ENCODE results near the gene CACNB4.

The CACNB4 gene

DNA sequence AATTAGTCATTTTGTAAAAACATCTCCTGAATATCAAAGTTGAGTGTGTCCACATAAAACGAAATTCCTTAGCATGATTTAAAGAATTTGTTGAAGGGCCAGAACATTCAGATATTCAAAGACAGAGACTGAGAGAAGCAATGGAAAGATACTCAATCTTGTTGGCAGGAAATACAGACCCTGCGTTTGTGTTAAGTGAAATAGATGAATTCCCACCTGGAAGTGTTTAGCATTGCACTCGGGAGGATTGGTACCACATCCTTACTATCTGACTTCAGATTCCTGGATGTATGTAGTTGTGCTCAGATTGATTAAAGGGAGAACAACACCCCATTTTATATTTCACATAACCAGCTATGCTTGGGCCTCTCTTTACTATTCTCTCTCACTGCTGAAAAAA is 260.9 kb downstream of the CACNB4 start:
- Histone ChIP-seq H3K4me1 (peaks cover under 1% of the 10 kb centered on the region; the same call in 1 of the 2 replicates), H3K27me3 (no peaks in the 10 kb centered on the region), H3K9me3 (no peaks in the 10 kb centered on the region)

DNA sequence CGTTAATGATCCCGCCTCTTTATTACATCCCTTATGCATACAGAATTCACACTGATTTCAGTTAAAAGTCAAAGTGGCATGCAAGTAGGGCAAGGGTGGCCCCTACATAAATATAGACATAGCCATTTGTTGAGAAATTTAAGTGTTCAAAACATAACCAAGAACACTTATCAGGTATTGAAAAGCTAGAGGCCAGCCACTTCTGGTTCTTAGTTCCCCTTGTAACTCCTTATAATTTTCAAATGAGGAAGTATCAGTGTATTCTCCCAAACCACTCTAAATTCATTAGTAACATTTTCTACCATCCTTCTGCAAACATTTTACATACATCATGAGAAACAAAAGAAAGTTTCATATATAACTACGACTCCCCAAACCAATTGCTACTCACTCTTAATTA is 264.9 kb downstream of the CACNB4 start:
- H3K4me2 ChIP-seq = no peak overlapping the region
- H3K9ac ChIP-seq = no peak overlapping the region
- H3K4me1 ChIP-seq = peaks cover 2% of the 10 kb centered on the region
- no peak for TF ChIP-seq Cebpa-rat (IDR thresholded peaks at IDR 0.05)
- no peak overlapping the region for H3K27ac ChIP-seq
- no peaks in the 10 kb centered on the region for H3K9me3 ChIP-seq
- H3K27me3 ChIP-seq = no peaks in the 10 kb centered on the region
- no peaks in the 10 kb centered on the region for H4K20me1 ChIP-seq
- H3K4me3 ChIP-seq = no peak overlapping the region
- H3K36me3 ChIP-seq = no peaks in the 10 kb centered on the region

More for the DNA sequence above, 260.9 kb downstream of the CACNB4 start:
- Histone ChIP-seq H3K4me2 (no peak overlapping the region), H3K27ac (no peak overlapping the region), H4K20me1 (no peaks in the 10 kb centered on the region), H3K4me3 (no peak overlapping the region), H3K9ac (no peak overlapping the region), H3K36me3 (no peaks in the 10 kb centered on the region)
- no peak for TF ChIP-seq Cebpa-rat (IDR thresholded peaks at IDR 0.05)

DNA sequence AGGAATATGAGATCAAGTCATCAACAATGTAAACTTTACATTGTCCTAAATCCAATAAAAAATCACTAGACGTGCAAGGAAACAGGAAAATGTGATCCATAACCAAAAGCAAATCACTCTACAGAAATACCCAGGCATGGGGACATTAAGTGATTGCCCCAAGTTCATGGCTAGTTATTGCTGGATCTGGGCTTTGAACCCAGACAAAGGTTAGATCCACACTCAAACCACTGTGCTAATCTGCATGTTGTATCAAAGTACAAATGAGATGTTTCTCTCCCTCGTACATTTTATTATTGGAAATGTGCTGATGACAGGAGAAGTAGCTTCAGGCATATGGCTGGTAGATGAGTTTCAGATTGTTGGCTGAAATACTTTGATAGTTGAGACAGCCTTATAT is 267.9 kb downstream of the CACNB4 start:
- Histone ChIP-seq H3K9ac (no peak overlapping the region), H3K4me3 (no peak overlapping the region), H3K4me1 (peaks cover 19% of the 10 kb centered on the region), H3K27ac (no peak overlapping the region), H3K36me3 (no peaks in the 10 kb centered on the region), H3K27me3 (no peaks in the 10 kb centered on the region), H3K9me3 (no peaks in the 10 kb centered on the region), H3K4me2 (no peak overlapping the region), H4K20me1 (peaks cover 17% of the 10 kb centered on the region)
- no peak for TF ChIP-seq Cebpa-rat (IDR thresholded peaks at IDR 0.05)

DNA sequence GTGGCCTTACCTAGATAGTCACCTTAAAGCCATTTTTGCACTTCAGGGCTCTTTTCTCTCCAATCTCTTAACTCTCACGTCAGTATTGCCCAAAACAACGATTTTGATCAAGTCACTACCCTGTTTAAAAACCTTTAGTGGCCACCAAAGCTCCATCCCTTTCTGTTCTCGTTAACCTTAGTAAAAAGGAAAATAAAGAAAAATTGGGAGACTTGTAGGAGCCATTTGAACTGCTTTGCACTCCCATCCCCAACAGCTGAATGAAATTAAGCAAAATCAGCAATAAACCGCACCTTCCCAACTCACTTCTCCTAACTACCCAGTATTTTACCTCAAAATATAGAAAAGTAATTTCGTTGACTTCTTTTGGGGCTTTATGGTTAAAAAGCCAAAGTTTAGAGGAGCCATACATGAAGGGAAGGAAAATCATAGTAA is 269.9 kb downstream of the CACNB4 start:
- Histone ChIP-seq H3K4me1 (peaks cover 31% of the 10 kb centered on the region), H3K4me2 (peak overlapping the region; percentile 75), H3K36me3 (peaks cover 10% of the 10 kb centered on the region; the same call in 1 of the 2 replicates), H4K20me1 (peaks cover 38% of the 10 kb centered on the region), H3K4me3 (peak overlapping the region; percentile 78), H3K27me3 (no peaks in the 10 kb centered on the region), H3K9me3 (no peaks in the 10 kb centered on the region), H3K9ac (peak overlapping the region; percentile 64; the same call in 1 of the 2 replicates), H3K27ac (peak overlapping the region; percentile 96)
- TF ChIP-seq Cebpa-rat (IDR thresholded peaks at IDR 0.05) = no peak

DNA sequence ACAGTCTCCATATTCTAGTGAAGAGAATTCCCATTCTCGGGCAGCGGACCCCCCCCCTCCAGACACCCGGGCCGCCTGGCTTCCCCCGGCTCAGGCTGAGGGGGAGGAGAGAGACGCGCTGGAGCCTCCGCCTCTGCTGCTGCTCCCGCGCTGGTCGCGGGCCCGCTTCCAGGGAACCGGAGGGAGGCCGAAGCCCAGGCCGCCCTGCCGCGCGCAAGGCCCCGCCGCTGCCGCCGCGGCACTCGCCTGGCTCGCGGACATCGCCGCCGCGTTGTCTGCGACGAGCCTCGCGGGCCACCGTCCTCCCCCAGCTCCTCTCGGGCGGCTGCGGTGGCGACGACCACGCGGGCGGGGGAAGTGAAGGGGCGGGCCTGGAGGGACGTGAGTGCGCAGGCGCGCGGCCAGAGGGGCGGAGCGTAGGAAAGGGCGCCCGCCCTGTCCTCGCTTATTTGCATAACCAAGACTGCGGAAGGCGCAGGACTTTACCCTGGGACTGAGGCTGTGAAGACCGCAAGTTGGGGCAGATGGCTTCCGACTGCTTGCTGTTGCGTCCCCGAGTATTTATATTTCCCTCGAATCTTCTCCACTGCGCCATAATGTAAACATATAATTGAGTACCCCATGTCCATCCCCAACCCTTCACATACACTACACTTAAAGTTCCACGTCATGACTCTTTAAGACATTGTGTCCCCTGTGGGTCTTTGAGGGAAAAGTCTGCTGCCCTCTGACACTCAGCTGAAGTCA is 270.5 kb downstream of the CACNB4 start, which contains the start of gene ARL5A:
TSS of gene ARL5A (minus strand) at position 279 of the 747 bp plus-strand sequence. CDS start at position 34, 245 bp downstream.
- no peaks in the 10 kb centered on the region for H3K27me3 ChIP-seq

DNA sequence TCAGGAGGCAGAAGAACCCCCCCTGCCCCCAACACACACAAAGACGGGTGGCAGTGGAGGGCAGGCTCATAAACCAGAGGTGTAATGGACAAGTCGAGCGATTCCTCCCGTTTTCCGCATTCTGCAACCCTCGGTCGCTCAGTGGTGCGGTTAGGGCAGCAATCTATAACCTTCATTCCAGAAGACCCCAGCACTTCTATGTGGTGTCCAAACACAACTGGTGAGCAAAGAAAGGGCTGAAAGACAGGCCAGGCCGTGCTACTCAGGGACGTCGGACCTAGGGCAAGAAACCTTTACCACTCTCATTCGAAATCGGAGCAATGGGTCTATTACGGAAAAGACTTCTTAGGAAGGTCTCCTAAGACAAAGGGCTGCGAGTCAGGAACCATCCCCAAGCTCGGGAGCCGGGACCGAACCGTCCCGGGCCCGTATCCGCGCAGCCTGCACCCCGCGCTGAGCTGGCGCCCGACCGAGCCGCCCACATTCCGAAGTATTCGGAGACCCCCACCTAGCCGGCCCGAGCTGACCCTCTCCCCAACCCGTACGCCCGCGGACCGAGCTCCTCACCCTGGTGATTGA is 271.2 kb downstream of the CACNB4 start:
- Histone ChIP-seq H4K20me1 (peaks cover 50% of the 10 kb centered on the region), H3K4me2 (peak overlapping the region; percentile 72), H3K4me1 (peaks cover 31% of the 10 kb centered on the region), H3K4me3 (peak overlapping the region; percentile 78), H3K27me3 (no peaks in the 10 kb centered on the region), H3K9me3 (no peaks in the 10 kb centered on the region), H3K27ac (peak overlapping the region; percentile 96), H3K36me3 (peaks cover 18% of the 10 kb centered on the region), H3K9ac (peak overlapping the region; percentile 96)
- no peak for TF ChIP-seq Cebpa-rat (IDR thresholded peaks at IDR 0.05)

More for the DNA sequence above, 270.5 kb downstream of the CACNB4 start, which contains the start of gene ARL5A:
- peak within 1 kb of the TSS; percentile 75 for H3K4me2 ChIP-seq
- peak within 1 kb of the TSS; percentile 96 for H3K9ac ChIP-seq
- peaks cover 43% of the 10 kb centered on the region for H4K20me1 ChIP-seq
- H3K27ac ChIP-seq = peak within 1 kb of the TSS; percentile 96
- peak within 1 kb of the TSS; percentile 78 for H3K4me3 ChIP-seq
- peaks cover 16% of the 10 kb centered on the region for H3K36me3 ChIP-seq
- no peak for TF ChIP-seq Cebpa-rat (IDR thresholded peaks at IDR 0.05)
- H3K9me3 ChIP-seq = no peaks in the 10 kb centered on the region
- H3K4me1 ChIP-seq = peaks cover 31% of the 10 kb centered on the region

DNA sequence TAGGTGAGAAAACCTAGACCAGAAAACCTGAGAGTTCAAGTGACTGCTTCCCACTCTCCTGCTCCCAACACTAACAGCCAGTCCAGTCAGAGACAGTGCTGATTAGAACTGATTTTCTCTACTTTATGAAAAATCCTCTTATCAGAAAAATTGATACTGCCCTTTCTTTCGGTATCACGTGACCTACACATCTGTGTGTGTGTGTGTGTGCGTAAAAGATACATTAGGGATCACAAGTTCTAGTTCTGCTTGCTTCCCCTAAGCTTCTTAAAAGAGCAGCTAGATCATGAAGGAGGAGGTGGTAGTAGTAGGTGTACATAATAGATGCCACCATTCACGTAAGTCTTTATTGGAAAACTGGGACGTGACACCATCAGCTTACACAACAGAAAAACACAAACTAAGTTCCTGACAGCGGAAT is 272.1 kb downstream of the CACNB4 start:
- H4K20me1 ChIP-seq = peaks cover 59% of the 10 kb centered on the region

DNA sequence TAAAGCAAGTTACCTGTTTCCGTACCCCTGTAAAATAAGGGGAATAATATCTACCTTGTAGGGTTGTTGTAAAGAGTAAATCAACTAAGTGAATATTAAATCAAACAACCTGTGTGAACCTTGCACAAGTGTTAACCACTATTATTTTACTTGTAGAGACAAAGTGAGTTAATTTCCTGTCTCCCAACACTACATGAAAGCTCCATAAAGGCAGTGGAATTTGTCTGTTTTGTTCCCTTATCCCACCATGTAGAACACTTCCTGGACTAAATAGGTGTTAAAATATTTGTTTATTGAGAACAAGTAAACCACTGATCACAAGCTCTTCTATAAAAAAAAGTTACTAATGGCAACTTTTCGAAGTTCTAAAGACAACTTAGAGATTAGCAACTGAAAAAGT is 274.0 kb downstream of the CACNB4 start:
- H4K20me1 ChIP-seq = peaks cover 78% of the 10 kb centered on the region
- H3K9ac ChIP-seq = 0 out of 2 replicates have a peak overlapping the region, but pooled peaks have one; percentile 31
- H3K9me3 ChIP-seq = peaks cover 12% of the 10 kb centered on the region
- no peak overlapping the region for H3K4me3 ChIP-seq
- H3K4me1 ChIP-seq = peaks cover 31% of the 10 kb centered on the region
- no peaks in the 10 kb centered on the region for H3K27me3 ChIP-seq
- no peak for TF ChIP-seq Cebpa-rat (IDR thresholded peaks at IDR 0.05)
- H3K27ac ChIP-seq = no peak overlapping the region
- 0 out of 2 replicates have a peak overlapping the region, but pooled peaks have one; percentile 72 for H3K4me2 ChIP-seq
- H3K36me3 ChIP-seq = peaks cover 42% of the 10 kb centered on the region

More for the DNA sequence above, 272.1 kb downstream of the CACNB4 start:
- peak overlapping the region; percentile 72 for H3K4me2 ChIP-seq
- no peak overlapping the region for H3K27ac ChIP-seq
- H3K9ac ChIP-seq = peak overlapping the region; percentile 96
- peaks cover 26% of the 10 kb centered on the region for H3K36me3 ChIP-seq
- TF ChIP-seq Cebpa-rat (IDR thresholded peaks at IDR 0.05) = no peak
- peak overlapping the region; percentile 78 for H3K4me3 ChIP-seq
- H3K9me3 ChIP-seq = peaks cover 2% of the 10 kb centered on the region; the same call in 1 of the 2 replicates
- H3K4me1 ChIP-seq = peaks cover 31% of the 10 kb centered on the region
- no peaks in the 10 kb centered on the region for H3K27me3 ChIP-seq

DNA sequence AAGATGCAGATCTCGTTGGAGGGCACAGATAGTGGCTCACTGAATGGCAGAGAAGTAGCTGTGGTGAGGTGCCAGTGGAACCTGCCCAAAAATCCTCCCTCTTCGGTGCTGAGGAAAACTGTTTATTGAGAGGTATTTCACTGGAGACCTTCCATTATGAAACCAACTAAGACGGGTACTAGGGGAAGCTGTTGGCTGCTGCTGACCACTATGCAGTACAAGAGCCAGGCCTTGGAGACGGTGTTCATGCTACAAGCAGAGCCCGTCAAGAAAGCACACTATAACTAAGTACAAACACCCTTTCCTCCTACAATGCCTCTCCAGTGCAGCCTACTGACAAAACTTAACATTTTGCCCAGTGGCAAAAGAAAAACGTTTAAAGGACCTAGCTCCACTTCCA is 275.2 kb downstream of the CACNB4 start:
- TF ChIP-seq Cebpa-rat (IDR thresholded peaks at IDR 0.05) = no peak
- H3K4me1 ChIP-seq = peaks cover 25% of the 10 kb centered on the region
- peaks cover 90% of the 10 kb centered on the region for H4K20me1 ChIP-seq
- no peak overlapping the region for H3K4me3 ChIP-seq
- H3K27me3 ChIP-seq = no peaks in the 10 kb centered on the region
- H3K27ac ChIP-seq = no peak overlapping the region
- H3K9me3 ChIP-seq = peaks cover 12% of the 10 kb centered on the region
- no peak overlapping the region for H3K9ac ChIP-seq
- H3K4me2 ChIP-seq = no peak overlapping the region
- H3K36me3 ChIP-seq = peaks cover 47% of the 10 kb centered on the region

DNA sequence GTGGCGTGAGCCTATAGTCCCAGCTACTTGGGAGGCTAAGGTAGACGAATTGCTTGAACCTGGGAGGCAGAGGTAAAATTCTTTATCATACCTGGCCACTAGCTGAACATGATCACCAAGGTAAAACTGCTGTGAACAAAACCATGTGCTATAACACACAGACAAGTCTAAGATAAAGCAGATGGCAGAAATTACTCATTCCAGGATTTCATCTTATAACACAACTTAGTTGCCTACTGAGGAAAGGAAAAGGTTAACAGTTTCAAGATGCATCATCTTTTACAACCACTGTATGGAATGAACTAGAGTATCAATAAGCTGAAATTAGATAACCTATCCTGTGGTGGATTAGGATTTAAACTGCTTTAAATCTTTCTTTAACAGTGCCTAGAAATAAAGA is 278.9 kb downstream of the CACNB4 start:
- Histone ChIP-seq H3K4me2 (no peak overlapping the region), H4K20me1 (peaks cover 100% of the 10 kb centered on the region), H3K9ac (no peak overlapping the region), H3K4me3 (no peak overlapping the region), H3K27ac (no peak overlapping the region), H3K4me1 (peaks cover 1% of the 10 kb centered on the region; the same call in 1 of the 2 replicates), H3K27me3 (no peaks in the 10 kb centered on the region), H3K9me3 (peaks cover 16% of the 10 kb centered on the region), H3K36me3 (peaks cover 79% of the 10 kb centered on the region)
- TF ChIP-seq Cebpa-rat (IDR thresholded peaks at IDR 0.05) = no peak

Measured in BLaER1 (cell line).